Measurements from ENCODE around the gene ACRBP. TPM values are rescaled to one million over a fixed set of nuclear protein-coding genes. Genes with fewer than 3 reads are reported as not detected.

ACRBP gene
- total and polyA plus RNA-seq, 2 donors (not counting 1 experiment from before 2014, with no cell fraction given) = 10.7 to 12.3 TPM

GRCh38 chr12:6613015-6613775, 34.0 kb downstream of the ACRBP start:
- ChIA-PET POLR2A (interaction anchor here (0.5 to 2.9 kb wide), 16 partner anchors 9 to 255 kb away, joined by 3 to 19 read pairs (median 4); partner anchors contain the start of genes COPS7A, LPAR5 and ZNF384), CTCF (interaction anchor here (0.7 to 3.3 kb wide), 17 partner anchors 8 to 315 kb away, joined by 3 to 18 read pairs (median 4); partner anchors contain the start of genes ACRBP and MLF2)
- peak overlapping the region in 1 of 5 experiments; percentile 23 for H3K4me3 ChIP-seq (ENCODE audit: control extremely low read depth in 1 of 5, extremely low read depth in 1 of 5, insufficient read depth in 1 of 5, low read depth in 2 of 5, low read length in 4 of 5)
- H3K27ac ChIP-seq (ENCODE audit: low read length in 2 of 2) = peak overlapping the region; percentile 56 to 63
- H3K79me2 ChIP-seq (ENCODE audit: control insufficient read depth, insufficient read depth, low read length) = peaks cover 32% of the 10 kb centered on the region
- H3K4me2 ChIP-seq (replicated peaks; ENCODE audit: low read depth, low read length, poor library complexity, severe bottlenecking) = peak overlapping the region; percentile 74
- no peaks in the 10 kb centered on the region for H3K27me3 ChIP-seq (replicated peaks in 1 of 4; ENCODE audit: control extremely low read depth in 1 of 4, control insufficient read depth in 3 of 4, insufficient read depth in 4 of 4, low read length in 3 of 4)
- H3K27ac Mint-ChIP-seq = peak overlapping the region; percentile 87
- H3K9me3 Mint-ChIP-seq (ENCODE audit: insufficient read depth) = no peaks in the 10 kb centered on the region
- H3K4me3 Mint-ChIP-seq = peak overlapping the region; percentile 53
- WGBS (ENCODE audit: insufficient coverage) = 0% methylated on average over 5 of the region's 17 CpGs
- H3K4me1 ChIP-seq (ENCODE audit: control insufficient read depth in 2 of 2, insufficient read depth in 2 of 2, low read length in 2 of 2) = peaks cover 32 to 47% of the 10 kb centered on the region in 2 donors
- intact Hi-C loops (cut with micrococcal nuclease) = no loop called here
- H3K9me3 ChIP-seq (ENCODE audit: control extremely low read depth in 1 of 3, control insufficient read depth in 2 of 3, insufficient read depth in 1 of 3, low read length in 2 of 3) = no peaks in the 10 kb centered on the region
- H3K27me3 Mint-ChIP-seq = no peaks in the 10 kb centered on the region
- H4K20me1 ChIP-seq (ENCODE audit: control insufficient read depth, insufficient read depth, low read length, poor library complexity, severe bottlenecking) = peaks cover 8% of the 10 kb centered on the region
- TF ChIP-seq EZH2 (IDR thresholded peaks at IDR 0.05; ENCODE audit: borderline replicate concordance, insufficient read depth, low read depth, low read length, poor library complexity, severe bottlenecking) = no peak
- TF ChIP-seq, protein P1, sequence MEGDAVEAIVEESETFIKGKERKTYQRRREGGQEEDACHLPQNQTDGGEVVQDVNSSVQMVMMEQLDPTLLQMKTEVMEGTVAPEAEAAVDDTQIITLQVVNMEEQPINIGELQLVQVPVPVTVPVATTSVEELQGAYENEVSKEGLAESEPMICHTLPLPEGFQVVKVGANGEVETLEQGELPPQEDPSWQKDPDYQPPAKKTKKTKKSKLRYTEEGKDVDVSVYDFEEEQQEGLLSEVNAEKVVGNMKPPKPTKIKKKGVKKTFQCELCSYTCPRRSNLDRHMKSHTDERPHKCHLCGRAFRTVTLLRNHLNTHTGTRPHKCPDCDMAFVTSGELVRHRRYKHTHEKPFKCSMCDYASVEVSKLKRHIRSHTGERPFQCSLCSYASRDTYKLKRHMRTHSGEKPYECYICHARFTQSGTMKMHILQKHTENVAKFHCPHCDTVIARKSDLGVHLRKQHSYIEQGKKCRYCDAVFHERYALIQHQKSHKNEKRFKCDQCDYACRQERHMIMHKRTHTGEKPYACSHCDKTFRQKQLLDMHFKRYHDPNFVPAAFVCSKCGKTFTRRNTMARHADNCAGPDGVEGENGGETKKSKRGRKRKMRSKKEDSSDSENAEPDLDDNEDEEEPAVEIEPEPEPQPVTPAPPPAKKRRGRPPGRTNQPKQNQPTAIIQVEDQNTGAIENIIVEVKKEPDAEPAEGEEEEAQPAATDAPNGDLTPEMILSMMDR (IDR thresholded peaks at IDR 0.05) = no peak
- H3K9ac ChIP-seq (ENCODE audit: low read length) = peak overlapping the region; percentile 47
- H3K36me3 ChIP-seq (replicated peaks in 1 of 2; ENCODE audit: control extremely low read depth in 1 of 2, control insufficient read depth in 1 of 2, extremely low read depth in 1 of 2, insufficient read depth in 2 of 2, low read length in 1 of 2) = no peaks in the 10 kb centered on the region
- H3K4me1 Mint-ChIP-seq = peaks cover 60% of the 10 kb centered on the region
- peak overlapping the region; percentile 46 for H2AFZ ChIP-seq (ENCODE audit: insufficient read depth, low read depth, low read length, poor library complexity, severe bottlenecking)
- ATAC-seq (ENCODE audit: low read depth) (peak; percentile 17), DNase-seq (no peak)

- H3K36me3 ChIP-seq (replicated peaks in 1 of 2; ENCODE audit: control extremely low read depth in 1 of 2, control insufficient read depth in 1 of 2, extremely low read depth in 1 of 2, insufficient read depth in 2 of 2, low read length in 1 of 2) = no peaks in the 10 kb centered on the region
- intact Hi-C loops (cut with micrococcal nuclease) = no loop called here
- no peak for DNase-seq
- H2AFZ ChIP-seq (ENCODE audit: insufficient read depth, low read depth, low read length, poor library complexity, severe bottlenecking) = peak overlapping the region; percentile 46
- ATAC-seq (ENCODE audit: low read depth) = no peak
- POLR2A ChIA-PET = interaction anchor here (0.6 to 2.9 kb wide), 8 partner anchors 8 to 76 kb away, joined by 3 to 19 read pairs (median 5); partner anchors contain the start of genes LPAR5 and ZNF384
- H3K9ac ChIP-seq (ENCODE audit: low read length) = peak overlapping the region; percentile 47
- no peaks in the 10 kb centered on the region for H3K9me3 ChIP-seq (ENCODE audit: control extremely low read depth in 1 of 3, control insufficient read depth in 2 of 3, insufficient read depth in 1 of 3, low read length in 2 of 3)
- H3K27me3 ChIP-seq (replicated peaks in 1 of 4; ENCODE audit: control extremely low read depth in 1 of 4, control insufficient read depth in 3 of 4, insufficient read depth in 4 of 4, low read length in 3 of 4) = no peaks in the 10 kb centered on the region
- peaks cover 56% of the 10 kb centered on the region for H3K4me1 Mint-ChIP-seq
- H3K4me3 Mint-ChIP-seq = peak overlapping the region; percentile 58
- H3K27me3 Mint-ChIP-seq = no peaks in the 10 kb centered on the region
- no peaks in the 10 kb centered on the region for H3K9me3 Mint-ChIP-seq (ENCODE audit: insufficient read depth)
- peak overlapping the region in 1 of 2 donors; percentile 63 for H3K27ac ChIP-seq (ENCODE audit: low read length in 2 of 2)
- peaks cover 26% of the 10 kb centered on the region for H3K79me2 ChIP-seq (ENCODE audit: control insufficient read depth, insufficient read depth, low read length)
- 7% methylated on average over 7 of the region's 7 CpGs for WGBS (ENCODE audit: insufficient coverage)
- H4K20me1 ChIP-seq (ENCODE audit: control insufficient read depth, insufficient read depth, low read length, poor library complexity, severe bottlenecking) = peaks cover 4% of the 10 kb centered on the region
- peak overlapping the region; percentile 74 for H3K4me2 ChIP-seq (replicated peaks; ENCODE audit: low read depth, low read length, poor library complexity, severe bottlenecking)
- CTCF ChIA-PET = interaction anchor here (0.7 to 3.3 kb wide), 10 partner anchors 10 to 316 kb away, joined by 3 to 18 read pairs (median 4); no protein-coding TSS in a partner anchor
- H3K27ac Mint-ChIP-seq = peak overlapping the region; percentile 87
- H3K4me1 ChIP-seq (ENCODE audit: control insufficient read depth in 2 of 2, insufficient read depth in 2 of 2, low read length in 2 of 2) = peaks cover 34 to 47% of the 10 kb centered on the region in 2 donors
- peak overlapping the region in 1 of 5 experiments; percentile 2 for H3K4me3 ChIP-seq (ENCODE audit: control extremely low read depth in 1 of 5, extremely low read depth in 1 of 5, insufficient read depth in 1 of 5, low read depth in 2 of 5, low read length in 4 of 5)
- TF ChIP-seq, protein P1 (IDR thresholded peaks at IDR 0.05) = no peak
- no peak for TF ChIP-seq EZH2 (IDR thresholded peaks at IDR 0.05; ENCODE audit: borderline replicate concordance, insufficient read depth, low read depth, low read length, poor library complexity, severe bottlenecking)
Observed at GRCh38 chr12:6612652-6613014, 34.6 kb downstream of the ACRBP start.

All from B cell (primary cell).